ENCODE results near the gene UGT2B7.

- no peak for TF ChIP-seq CTCF (IDR thresholded peaks at IDR 0.05)
- no peak for TF ChIP-seq POLR2A (IDR thresholded peaks at IDR 0.05)
Observed at GRCh38 chr4:69089388-69089787, 6.9 kb upstream of the UGT2B7 start.
